Posterior cingulate gyrus (tissue), 11 donors: Measurements from ENCODE around the gene CSF1.
A peak's percentile ranks its signal among the peaks of the same experiment; 100 is the strongest.
"Not testable (repeated sequence)": the region's sequence is repeated elsewhere in the genome, so short reads cannot be mapped to it uniquely, and the experiment has no call there.

Source experiments
- DNase-seq, 10 donors: peaks; one replicate each; pipeline versions ENCODE4 v3.0.0 to v3.0.0-alpha.2; 2020 to 2021; ENCODE audit warnings: mixed read lengths in 3 of 10
- intact Hi-C: fragments of 100-400 bp; cut with DNase I; formaldehyde crosslinking; loops from one replicate; pipeline ENCODE4 v1.15.1; 2023

Gene CSF1

GRCh38 chr1:109931189-109931731 is 20.6 kb downstream of the CSF1 start:
- peak in 6 of 10 donors; percentile 25 to 88 (median 38) for DNase-seq
- intact Hi-C loops, result no loop called here

GRCh38 chr1:109931911-109932636 is 21.4 kb downstream of the CSF1 start:
- no peak for DNase-seq
- intact Hi-C loops, result no loop called here

GRCh38 chr1:109932679-109933078 is 22.0 kb downstream of the CSF1 start:
- intact Hi-C loops, result no loop called here
- DNase-seq, result no peak

GRCh38 chr1:109933856-109934711 is 23.4 kb downstream of the CSF1 start:
- no peak for DNase-seq
- intact Hi-C loops, result no loop called here

GRCh38 chr1:109935451-109935900 is 24.8 kb downstream of the CSF1 start:
- intact Hi-C loops, result no loop called here
- DNase-seq, result no peak

GRCh38 chr1:109937738-109938137 is 27.1 kb downstream of the CSF1 start:
- intact Hi-C loops, result no loop called here
- no peak for DNase-seq

- intact Hi-C loops, result no loop called here
- DNase-seq, result no peak
These were observed 27.9 kb downstream of the CSF1 start for GRCh38 chr1:109938556-109938955.

- no peak for DNase-seq
- intact Hi-C loops, result no loop called here
These were observed 31.8 kb downstream of the CSF1 start for GRCh38 chr1:109942434-109942833.

- DNase-seq, result no peak
- intact Hi-C loops, result no loop called here
These were observed 33.9 kb downstream of the CSF1 start for GRCh38 chr1:109944541-109944940.

GRCh38 chr1:109946511-109946910 is 35.9 kb downstream of the CSF1 start:
- intact Hi-C loops, result no loop called here
- no peak for DNase-seq

- intact Hi-C loops, result no loop called here
- DNase-seq, result no peak
These were observed 37.1 kb downstream of the CSF1 start for GRCh38 chr1:109947582-109948284.

GRCh38 chr1:109948285-109948630 is 37.6 kb downstream of the CSF1 start:
- DNase-seq, result no peak
- intact Hi-C loops, result no loop called here

- intact Hi-C loops, result no loop called here
- DNase-seq, result no peak
These were observed 39.4 kb downstream of the CSF1 start for GRCh38 chr1:109950038-109950437.

GRCh38 chr1:109950509-109950908 is 39.9 kb downstream of the CSF1 start:
- intact Hi-C loops, result no loop called here
- no peak for DNase-seq

- DNase-seq, intact Hi-C loops: not testable (repeated sequence)
These were observed 40.9 kb downstream of the CSF1 start for GRCh38 chr1:109951501-109951900.

- DNase-seq, result no peak
- intact Hi-C loops, result no loop called here
These were observed 43.4 kb downstream of the CSF1 start for GRCh38 chr1:109954041-109954512.

GRCh38 chr1:109959632-109959973 is 49.0 kb downstream of the CSF1 start:
- intact Hi-C loops, result no loop called here
- no peak for DNase-seq

- intact Hi-C loops, result no loop called here
- no peak for DNase-seq
These were observed 49.5 kb downstream of the CSF1 start for GRCh38 chr1:109959974-109960744.

GRCh38 chr1:109960745-109961094 is 50.1 kb downstream of the CSF1 start:
- no peak for DNase-seq
- intact Hi-C loops, result no loop called here

- intact Hi-C loops, result no loop called here
These were observed 53.2 kb downstream of the CSF1 start for GRCh38 chr1:109963864-109964263.

More at GRCh38 chr1:109963864-109964263, 53.2 kb downstream of the CSF1 start:
- no peak for DNase-seq
